ENCODE data around the gene APOC4.

Gene APOC4

GRCh38 chr19:44988896-44989556, 47.0 kb downstream of the APOC4 start:
- Histone ChIP-seq H3K4me2 (ENCODE audit: low read length) (no peak overlapping the region), H3K27me3 (ENCODE audit: control insufficient read depth, insufficient read depth, low read length) (no peaks in the 10 kb centered on the region), H3K36me3 (ENCODE audit: insufficient read depth, low read length) (peaks cover 61% of the 10 kb centered on the region), H3K4me1 (ENCODE audit: control insufficient read depth, insufficient read depth, low read length) (no peaks in the 10 kb centered on the region), H3K9ac (ENCODE audit: low read depth, low read length) (no peak overlapping the region), H3K4me3 (ENCODE audit: low read length) (no peak overlapping the region), H3K9me3 (replicated peaks; ENCODE audit: low read length) (no peaks in the 10 kb centered on the region)

- peaks cover 56% of the 10 kb centered on the region for H3K36me3 ChIP-seq (ENCODE audit: insufficient read depth, low read length)
- H3K27me3 ChIP-seq (ENCODE audit: control insufficient read depth, insufficient read depth, low read length), result no peaks in the 10 kb centered on the region
- no peaks in the 10 kb centered on the region for H3K4me1 ChIP-seq (ENCODE audit: control insufficient read depth, insufficient read depth, low read length)
- H3K4me3 ChIP-seq (ENCODE audit: low read length), result no peak overlapping the region
- no peaks in the 10 kb centered on the region for H3K9me3 ChIP-seq (replicated peaks; ENCODE audit: low read length)
- no peak overlapping the region for H3K4me2 ChIP-seq (ENCODE audit: low read length)
- no peak overlapping the region for H3K9ac ChIP-seq (ENCODE audit: low read depth, low read length)
Observed at GRCh38 chr19:44990459-44990858, 48.4 kb downstream of the APOC4 start.

- Histone ChIP-seq H3K9ac (ENCODE audit: low read depth, low read length) (no peak overlapping the region), H3K9me3 (replicated peaks; ENCODE audit: low read length) (no peaks in the 10 kb centered on the region), H3K4me3 (ENCODE audit: low read length) (no peak overlapping the region), H3K4me1 (ENCODE audit: control insufficient read depth, insufficient read depth, low read length) (no peaks in the 10 kb centered on the region), H3K36me3 (ENCODE audit: insufficient read depth, low read length) (peaks cover 51% of the 10 kb centered on the region), H3K27me3 (ENCODE audit: control insufficient read depth, insufficient read depth, low read length) (no peaks in the 10 kb centered on the region), H3K4me2 (ENCODE audit: low read length) (no peak overlapping the region)
Observed at GRCh38 chr19:44990966-44991365, 48.9 kb downstream of the APOC4 start.

GRCh38 chr19:44992336-44993163, 50.5 kb downstream of the APOC4 start:
- Histone ChIP-seq H3K4me2 (ENCODE audit: low read length) (no peak overlapping the region), H3K36me3 (ENCODE audit: insufficient read depth, low read length) (peaks cover 37% of the 10 kb centered on the region), H3K4me1 (ENCODE audit: control insufficient read depth, insufficient read depth, low read length) (no peaks in the 10 kb centered on the region), H3K27me3 (ENCODE audit: control insufficient read depth, insufficient read depth, low read length) (no peaks in the 10 kb centered on the region), H3K9ac (ENCODE audit: low read depth, low read length) (no peak overlapping the region), H3K9me3 (replicated peaks; ENCODE audit: low read length) (no peaks in the 10 kb centered on the region), H3K4me3 (ENCODE audit: low read length) (no peak overlapping the region)

GRCh38 chr19:44993526-44993925, 51.5 kb downstream of the APOC4 start:
- Histone ChIP-seq H3K4me1 (ENCODE audit: control insufficient read depth, insufficient read depth, low read length) (no peaks in the 10 kb centered on the region), H3K36me3 (ENCODE audit: insufficient read depth, low read length) (peaks cover 34% of the 10 kb centered on the region), H3K4me2 (ENCODE audit: low read length) (no peak overlapping the region), H3K9me3 (replicated peaks; ENCODE audit: low read length) (no peaks in the 10 kb centered on the region), H3K27me3 (ENCODE audit: control insufficient read depth, insufficient read depth, low read length) (no peaks in the 10 kb centered on the region), H3K9ac (ENCODE audit: low read depth, low read length) (no peak overlapping the region), H3K4me3 (ENCODE audit: low read length) (no peak overlapping the region)

GRCh38 chr19:44993926-44994537, 52.0 kb downstream of the APOC4 start:
- H3K4me1 ChIP-seq (ENCODE audit: control insufficient read depth, insufficient read depth, low read length), result no peaks in the 10 kb centered on the region
- no peak overlapping the region for H3K4me2 ChIP-seq (ENCODE audit: low read length)
- no peak overlapping the region for H3K9ac ChIP-seq (ENCODE audit: low read depth, low read length)
- H3K27me3 ChIP-seq (ENCODE audit: control insufficient read depth, insufficient read depth, low read length), result no peaks in the 10 kb centered on the region
- no peaks in the 10 kb centered on the region for H3K9me3 ChIP-seq (replicated peaks; ENCODE audit: low read length)
- H3K36me3 ChIP-seq (ENCODE audit: insufficient read depth, low read length), result peaks cover 33% of the 10 kb centered on the region
- H3K4me3 ChIP-seq (ENCODE audit: low read length), result no peak overlapping the region

Data from skeletal muscle satellite cell (primary cell).